Bronchial epithelial cell (primary cell): ENCODE measurements around the gene FSTL4. TPM values are rescaled to one million over a fixed set of nuclear protein-coding genes. Genes with fewer than 3 reads are reported as not detected.
A peak's percentile ranks its signal among the peaks of the same experiment; 100 is the strongest.

Experiments
- DNase-seq: peaks from one replicate; pipeline ENCODE4 v3.0.0-alpha.2; 2010; ENCODE audit warnings: low read depth
- FAIRE-seq: peaks from 2 replicates; lab custom pipeline; 2011; peaks lifted over from hg19 to GRCh38; lab: Jason Lieb, UNC
- H3K27me3 ChIP-seq: 2 replicates; pipeline ENCODE4 v1.5.1; 2011; ENCODE audit warnings: low read length; ENCODE audit not compliant: control insufficient read depth, insufficient read depth
- H3K36me3 ChIP-seq: 2 replicates; pipeline ENCODE4 v1.5.1; 2011; ENCODE audit warnings: low read length; ENCODE audit not compliant: control insufficient read depth, insufficient read depth
- H3K4me3 ChIP-seq: 2 replicates; pipeline ENCODE4 v1.5.1; 2011; ENCODE audit warnings: mild to moderate bottlenecking, low read depth, low read length, control low read depth
- total RNA-seq: library from RNA; depleted of rRNA; stranded (reverse); fragments of >200 nt; gene quantifications from 2 replicates; pipeline ENCODE4 v1.2.1, GENCODE V29; 2014
- TF ChIP-seq, protein P1 (sequence below): IDR thresholded peaks from 2 replicates; pipeline ENCODE4 v1.5.1; 2011; ENCODE audit warnings: mild to moderate bottlenecking, moderate library complexity, low read length, control low read depth, inconsistent platforms; ENCODE audit not compliant: insufficient read depth, severe bottlenecking

FSTL4 gene
- total RNA-seq, 1 donor from 2014 or later = not detected

DNA sequence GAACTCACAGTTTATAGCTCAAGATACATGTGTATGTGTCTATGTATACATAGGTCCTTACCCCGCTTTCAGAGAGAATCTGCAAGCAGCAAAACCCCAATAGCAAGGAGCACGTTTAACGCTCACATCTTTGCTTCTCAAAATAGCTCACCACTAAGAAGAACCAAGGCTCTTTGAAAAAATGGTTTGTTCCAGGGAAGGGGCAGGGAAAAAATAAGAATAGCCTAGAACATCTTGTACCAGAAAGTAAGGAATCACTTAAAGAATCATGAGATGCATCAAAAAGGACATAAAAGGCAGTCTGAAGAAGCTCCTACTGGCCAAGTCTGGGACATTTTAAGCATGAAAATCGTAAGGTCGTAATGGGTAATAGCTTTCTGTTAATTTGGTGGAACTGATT, 196.4 kb downstream of the FSTL4 start:
- TF ChIP-seq, protein P1, sequence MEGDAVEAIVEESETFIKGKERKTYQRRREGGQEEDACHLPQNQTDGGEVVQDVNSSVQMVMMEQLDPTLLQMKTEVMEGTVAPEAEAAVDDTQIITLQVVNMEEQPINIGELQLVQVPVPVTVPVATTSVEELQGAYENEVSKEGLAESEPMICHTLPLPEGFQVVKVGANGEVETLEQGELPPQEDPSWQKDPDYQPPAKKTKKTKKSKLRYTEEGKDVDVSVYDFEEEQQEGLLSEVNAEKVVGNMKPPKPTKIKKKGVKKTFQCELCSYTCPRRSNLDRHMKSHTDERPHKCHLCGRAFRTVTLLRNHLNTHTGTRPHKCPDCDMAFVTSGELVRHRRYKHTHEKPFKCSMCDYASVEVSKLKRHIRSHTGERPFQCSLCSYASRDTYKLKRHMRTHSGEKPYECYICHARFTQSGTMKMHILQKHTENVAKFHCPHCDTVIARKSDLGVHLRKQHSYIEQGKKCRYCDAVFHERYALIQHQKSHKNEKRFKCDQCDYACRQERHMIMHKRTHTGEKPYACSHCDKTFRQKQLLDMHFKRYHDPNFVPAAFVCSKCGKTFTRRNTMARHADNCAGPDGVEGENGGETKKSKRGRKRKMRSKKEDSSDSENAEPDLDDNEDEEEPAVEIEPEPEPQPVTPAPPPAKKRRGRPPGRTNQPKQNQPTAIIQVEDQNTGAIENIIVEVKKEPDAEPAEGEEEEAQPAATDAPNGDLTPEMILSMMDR = no peak
- no peaks in the 10 kb centered on the region for H3K27me3 ChIP-seq
- no peaks in the 10 kb centered on the region for H3K36me3 ChIP-seq
- no peak overlapping the region for H3K4me3 ChIP-seq
- DNase-seq = no peak
- FAIRE-seq = no peak

DNA sequence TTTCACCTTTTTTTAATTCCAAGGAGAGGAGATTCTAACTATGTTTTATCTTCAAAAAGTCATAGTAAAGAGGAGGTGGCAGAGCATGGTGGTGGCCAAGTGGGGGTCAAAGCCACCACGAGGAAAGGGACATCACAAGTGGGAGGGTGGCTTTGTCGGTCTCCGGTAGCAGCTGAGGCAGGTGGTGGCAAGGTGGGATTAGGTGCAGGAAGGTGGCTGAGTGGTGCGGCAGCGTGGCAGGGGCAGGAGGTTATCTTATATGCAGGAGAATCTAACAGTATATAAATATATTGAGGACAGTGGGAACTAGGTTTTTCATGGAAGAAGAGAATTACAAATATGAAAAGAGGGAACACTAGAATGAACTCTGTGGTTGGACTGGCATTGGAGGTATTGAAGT, 196.8 kb downstream of the FSTL4 start:
- Histone ChIP-seq H3K36me3 (no peaks in the 10 kb centered on the region), H3K27me3 (no peaks in the 10 kb centered on the region), H3K4me3 (no peak overlapping the region)
- TF ChIP-seq, protein P1 = no peak
- FAIRE-seq (no peak), DNase-seq (no peak)

DNA sequence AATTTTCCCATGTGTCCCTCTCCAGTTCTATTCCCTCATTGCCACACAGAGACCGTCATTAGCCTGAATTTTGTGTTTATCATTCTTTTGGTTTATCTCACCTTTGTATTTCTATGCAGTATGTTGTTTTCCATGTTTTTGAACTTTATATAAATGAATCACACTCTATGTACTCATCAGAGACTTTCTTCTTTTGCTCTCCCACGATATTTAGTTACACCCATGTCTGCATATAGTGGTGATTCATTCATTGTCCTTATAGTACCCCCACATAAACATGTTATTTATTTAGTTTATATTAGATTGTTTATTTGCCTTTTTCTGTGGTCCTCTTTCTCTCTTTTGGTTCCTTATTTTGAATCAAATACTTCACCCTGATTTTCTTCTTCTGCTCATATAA, 199.7 kb downstream of the FSTL4 start:
- TF ChIP-seq, protein P1 = no peak
- no peak overlapping the region for H3K4me3 ChIP-seq
- peak; percentile 78 for DNase-seq
- no peaks in the 10 kb centered on the region for H3K27me3 ChIP-seq
- no peaks in the 10 kb centered on the region for H3K36me3 ChIP-seq
- FAIRE-seq = no peak

DNA sequence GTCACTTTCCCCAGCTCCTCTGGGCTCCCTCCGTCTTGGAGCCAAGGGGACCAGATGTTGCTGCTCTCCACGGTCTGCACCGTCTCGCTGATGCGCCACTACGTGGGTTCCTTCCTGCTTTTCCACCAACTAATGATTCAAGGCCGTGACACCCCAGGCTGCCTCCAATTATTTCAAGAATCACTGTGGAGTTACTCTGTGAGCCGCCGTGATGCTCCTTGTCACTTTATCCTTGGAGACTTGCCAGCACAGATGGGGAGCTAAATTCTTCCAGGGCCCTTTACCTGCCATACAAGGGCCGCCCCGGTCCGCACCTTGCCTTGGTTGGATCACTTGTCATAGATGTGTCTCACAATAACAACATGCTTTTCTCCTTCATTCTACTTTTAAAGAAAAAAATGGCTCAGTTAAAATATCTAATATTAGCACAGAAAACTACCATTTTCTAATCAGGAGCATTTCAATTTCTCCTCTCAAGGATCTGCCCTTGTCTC, 202.0 kb downstream of the FSTL4 start:
- Histone ChIP-seq H3K4me3 (no peak overlapping the region), H3K36me3 (no peaks in the 10 kb centered on the region), H3K27me3 (no peaks in the 10 kb centered on the region)
- TF ChIP-seq, protein P1 = no peak
- DNase-seq = no peak
- no peak for FAIRE-seq

DNA sequence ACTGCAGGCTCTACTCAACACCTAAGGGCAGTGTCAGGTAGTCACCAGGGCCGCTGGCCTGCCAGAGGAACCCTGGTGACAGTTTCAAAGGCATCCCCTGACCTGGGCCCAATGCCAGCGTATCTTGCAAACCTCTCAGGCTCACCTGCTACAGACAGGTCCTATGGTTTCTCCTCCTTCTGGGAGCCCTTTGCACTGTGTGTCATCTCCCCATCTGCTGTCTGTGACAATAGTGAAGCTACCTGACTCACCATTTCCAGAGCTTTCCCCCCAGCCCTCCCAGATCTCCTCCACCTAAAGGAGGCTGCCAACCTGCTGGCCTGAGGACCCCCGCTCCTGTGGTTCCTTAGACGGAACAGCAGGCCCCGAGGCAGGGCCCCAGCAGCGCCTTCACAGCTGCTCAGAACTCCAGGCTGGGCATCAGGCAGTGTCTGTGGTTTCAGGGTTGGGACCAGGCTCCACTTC, 203.1 kb downstream of the FSTL4 start:
- Histone ChIP-seq H3K36me3 (no peaks in the 10 kb centered on the region), H3K4me3 (no peak overlapping the region), H3K27me3 (no peaks in the 10 kb centered on the region)
- TF ChIP-seq, protein P1 = no peak
- FAIRE-seq = no peak
- DNase-seq = no peak

DNA sequence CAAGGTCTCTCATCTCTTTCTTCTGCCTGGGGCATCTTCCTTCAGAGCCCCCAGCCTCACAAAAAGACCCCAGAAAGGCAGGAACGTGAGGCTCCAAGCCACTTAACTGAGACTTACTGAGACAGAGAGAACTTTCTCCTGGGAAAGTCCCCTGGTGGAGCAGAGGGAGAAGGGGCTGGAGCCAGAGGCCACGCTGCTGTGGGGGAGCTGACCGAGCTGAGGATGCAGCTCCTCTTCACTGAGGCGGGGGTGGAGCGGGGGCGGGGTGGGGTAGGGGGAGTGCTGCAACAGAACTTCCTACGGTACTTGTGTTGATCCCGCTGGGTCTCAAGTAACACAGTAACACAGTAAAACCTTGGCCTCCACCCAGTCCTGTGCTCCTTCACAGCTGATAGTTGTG, 204.0 kb downstream of the FSTL4 start:
- H3K4me3 ChIP-seq = no peak overlapping the region
- TF ChIP-seq, protein P1 = no peak
- no peak for DNase-seq
- H3K27me3 ChIP-seq = no peaks in the 10 kb centered on the region
- no peak for FAIRE-seq
- no peaks in the 10 kb centered on the region for H3K36me3 ChIP-seq
